ENCODE measurements around the gene TBL2.
"Not testable (repeated sequence)": the region's sequence is repeated elsewhere in the genome, so short reads cannot be mapped to it uniquely, and the experiment has no call there.

DNA sequence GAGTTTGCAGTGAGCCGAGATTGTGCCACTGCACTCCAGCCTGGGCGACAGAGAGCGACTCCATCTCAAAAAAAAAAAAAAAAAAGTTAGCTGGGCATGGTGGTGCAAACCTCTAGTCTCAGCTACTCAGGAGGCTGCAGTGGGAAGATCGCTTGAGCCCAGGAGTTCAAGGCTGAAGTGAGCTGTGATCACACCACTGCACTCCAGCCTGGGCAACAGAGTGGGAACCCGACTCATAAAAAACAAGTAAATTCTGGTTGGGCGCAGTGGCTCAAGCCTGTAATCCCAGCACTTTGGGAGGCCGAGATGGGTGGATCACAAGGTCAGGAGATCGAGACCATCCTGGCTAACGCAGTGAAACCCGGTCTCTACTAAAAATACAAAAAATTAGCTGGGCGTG, 41.0 kb upstream of the TBL2 start:
- TF ChIP-seq, protein P1, sequence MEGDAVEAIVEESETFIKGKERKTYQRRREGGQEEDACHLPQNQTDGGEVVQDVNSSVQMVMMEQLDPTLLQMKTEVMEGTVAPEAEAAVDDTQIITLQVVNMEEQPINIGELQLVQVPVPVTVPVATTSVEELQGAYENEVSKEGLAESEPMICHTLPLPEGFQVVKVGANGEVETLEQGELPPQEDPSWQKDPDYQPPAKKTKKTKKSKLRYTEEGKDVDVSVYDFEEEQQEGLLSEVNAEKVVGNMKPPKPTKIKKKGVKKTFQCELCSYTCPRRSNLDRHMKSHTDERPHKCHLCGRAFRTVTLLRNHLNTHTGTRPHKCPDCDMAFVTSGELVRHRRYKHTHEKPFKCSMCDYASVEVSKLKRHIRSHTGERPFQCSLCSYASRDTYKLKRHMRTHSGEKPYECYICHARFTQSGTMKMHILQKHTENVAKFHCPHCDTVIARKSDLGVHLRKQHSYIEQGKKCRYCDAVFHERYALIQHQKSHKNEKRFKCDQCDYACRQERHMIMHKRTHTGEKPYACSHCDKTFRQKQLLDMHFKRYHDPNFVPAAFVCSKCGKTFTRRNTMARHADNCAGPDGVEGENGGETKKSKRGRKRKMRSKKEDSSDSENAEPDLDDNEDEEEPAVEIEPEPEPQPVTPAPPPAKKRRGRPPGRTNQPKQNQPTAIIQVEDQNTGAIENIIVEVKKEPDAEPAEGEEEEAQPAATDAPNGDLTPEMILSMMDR (IDR thresholded peaks at IDR 0.05), result not testable (repeated sequence)
- not testable (repeated sequence) for TF ChIP-seq SIN3A (IDR thresholded peaks at IDR 0.05; ENCODE audit: borderline replicate concordance, insufficient read depth, low read depth, low read length); POLR2AphosphoS5 (IDR thresholded peaks at IDR 0.05; ENCODE audit: low read depth, low read length)
- TF ChIP-seq, protein P2, sequence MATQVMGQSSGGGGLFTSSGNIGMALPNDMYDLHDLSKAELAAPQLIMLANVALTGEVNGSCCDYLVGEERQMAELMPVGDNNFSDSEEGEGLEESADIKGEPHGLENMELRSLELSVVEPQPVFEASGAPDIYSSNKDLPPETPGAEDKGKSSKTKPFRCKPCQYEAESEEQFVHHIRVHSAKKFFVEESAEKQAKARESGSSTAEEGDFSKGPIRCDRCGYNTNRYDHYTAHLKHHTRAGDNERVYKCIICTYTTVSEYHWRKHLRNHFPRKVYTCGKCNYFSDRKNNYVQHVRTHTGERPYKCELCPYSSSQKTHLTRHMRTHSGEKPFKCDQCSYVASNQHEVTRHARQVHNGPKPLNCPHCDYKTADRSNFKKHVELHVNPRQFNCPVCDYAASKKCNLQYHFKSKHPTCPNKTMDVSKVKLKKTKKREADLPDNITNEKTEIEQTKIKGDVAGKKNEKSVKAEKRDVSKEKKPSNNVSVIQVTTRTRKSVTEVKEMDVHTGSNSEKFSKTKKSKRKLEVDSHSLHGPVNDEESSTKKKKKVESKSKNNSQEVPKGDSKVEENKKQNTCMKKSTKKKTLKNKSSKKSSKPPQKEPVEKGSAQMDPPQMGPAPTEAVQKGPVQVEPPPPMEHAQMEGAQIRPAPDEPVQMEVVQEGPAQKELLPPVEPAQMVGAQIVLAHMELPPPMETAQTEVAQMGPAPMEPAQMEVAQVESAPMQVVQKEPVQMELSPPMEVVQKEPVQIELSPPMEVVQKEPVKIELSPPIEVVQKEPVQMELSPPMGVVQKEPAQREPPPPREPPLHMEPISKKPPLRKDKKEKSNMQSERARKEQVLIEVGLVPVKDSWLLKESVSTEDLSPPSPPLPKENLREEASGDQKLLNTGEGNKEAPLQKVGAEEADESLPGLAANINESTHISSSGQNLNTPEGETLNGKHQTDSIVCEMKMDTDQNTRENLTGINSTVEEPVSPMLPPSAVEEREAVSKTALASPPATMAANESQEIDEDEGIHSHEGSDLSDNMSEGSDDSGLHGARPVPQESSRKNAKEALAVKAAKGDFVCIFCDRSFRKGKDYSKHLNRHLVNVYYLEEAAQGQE (IDR thresholded peaks at IDR 0.05; ENCODE audit: insufficient read depth in 1 of 2, low read depth in 2 of 2, low read length in 1 of 2), result not testable (repeated sequence)
